ENCODE data around the gene OTUD4. TPM values are rescaled to one million over a fixed set of nuclear protein-coding genes. Genes with fewer than 3 reads are reported as not detected.
"Not testable (repeated sequence)": the region's sequence is repeated elsewhere in the genome, so short reads cannot be mapped to it uniquely, and the experiment has no call there.

OTUD4 gene
- total and polyA plus RNA-seq, 2 donors (not counting 1 experiment from before 2014, with no cell fraction given) = 9.7 to 51.0 TPM

GRCh38 chr4:145148980-145149379 lies 31.4 kb downstream of the OTUD4 start:
- no peak overlapping the region for H3K9ac ChIP-seq (ENCODE audit: low read length)
- TF ChIP-seq CTCF (IDR thresholded peaks at IDR 0.05) = no peak
- TF ChIP-seq EZH2 (IDR thresholded peaks at IDR 0.05; ENCODE audit: borderline replicate concordance, insufficient read depth, low read depth, low read length, poor library complexity, severe bottlenecking) = no peak
- 100% methylated on average over 1 of the region's 3 CpGs for WGBS (ENCODE audit: insufficient coverage)
- no peak overlapping the region for H3K27ac ChIP-seq (ENCODE audit: low read length in 2 of 2)
- H3K4me1 ChIP-seq (ENCODE audit: control insufficient read depth in 2 of 2, insufficient read depth in 2 of 2, low read length in 2 of 2) = no peaks in the 10 kb centered on the region
- H3K79me2 ChIP-seq (ENCODE audit: control insufficient read depth, insufficient read depth, low read length) = no peaks in the 10 kb centered on the region
- H3K27ac Mint-ChIP-seq = no peak overlapping the region
- DNase-seq (no peak), ATAC-seq (ENCODE audit: low read depth) (no peak)
- no peaks in the 10 kb centered on the region for H3K27me3 Mint-ChIP-seq
- POLR2A ChIA-PET = no interaction called here
- intact Hi-C loops (cut with micrococcal nuclease) = no loop called here
- CTCF ChIA-PET = no interaction called here
- H3K9me3 ChIP-seq (ENCODE audit: control extremely low read depth in 1 of 3, control insufficient read depth in 2 of 3, insufficient read depth in 1 of 3, low read length in 2 of 3) = no peaks in the 10 kb centered on the region
- H3K4me1 Mint-ChIP-seq = peaks cover 1% of the 10 kb centered on the region
- H3K36me3 ChIP-seq (replicated peaks in 1 of 2; ENCODE audit: control extremely low read depth in 1 of 2, control insufficient read depth in 1 of 2, extremely low read depth in 1 of 2, insufficient read depth in 2 of 2, low read length in 1 of 2) = peaks cover 20 to 76% of the 10 kb centered on the region in 2 experiments
- no peak overlapping the region for H3K4me2 ChIP-seq (replicated peaks; ENCODE audit: low read depth, low read length, poor library complexity, severe bottlenecking)
- H4K20me1 ChIP-seq (ENCODE audit: control insufficient read depth, insufficient read depth, low read length, poor library complexity, severe bottlenecking) = no peaks in the 10 kb centered on the region
- H3K4me3 Mint-ChIP-seq = no peak overlapping the region
- no peaks in the 10 kb centered on the region for H3K9me3 Mint-ChIP-seq (ENCODE audit: insufficient read depth)
- H3K4me3 ChIP-seq (ENCODE audit: control extremely low read depth in 1 of 5, extremely low read depth in 1 of 5, insufficient read depth in 1 of 5, low read depth in 2 of 5, low read length in 4 of 5) = no peak overlapping the region
- H2AFZ ChIP-seq (ENCODE audit: insufficient read depth, low read depth, low read length, poor library complexity, severe bottlenecking) = no peak overlapping the region
- no peaks in the 10 kb centered on the region for H3K27me3 ChIP-seq (replicated peaks in 1 of 4; ENCODE audit: control extremely low read depth in 1 of 4, control insufficient read depth in 3 of 4, insufficient read depth in 4 of 4, low read length in 3 of 4)

GRCh38 chr4:145136219-145136618 lies 44.2 kb downstream of the OTUD4 start:
- WGBS (ENCODE audit: insufficient coverage) = no CpG with 5 or more reads among the region's 1 CpG

More at GRCh38 chr4:145136219-145136618, 44.2 kb downstream of the OTUD4 start:
- H3K36me3 ChIP-seq (replicated peaks in 1 of 2; ENCODE audit: control extremely low read depth in 1 of 2, control insufficient read depth in 1 of 2, extremely low read depth in 1 of 2, insufficient read depth in 2 of 2, low read length in 1 of 2) = peaks cover 12 to 31% of the 10 kb centered on the region in 2 experiments
- H3K27ac Mint-ChIP-seq; POLR2A ChIA-PET; H3K9me3 Mint-ChIP-seq (ENCODE audit: insufficient read depth); ATAC-seq (ENCODE audit: low read depth); CTCF ChIA-PET; H3K27me3 ChIP-seq (replicated peaks in 1 of 4; ENCODE audit: control extremely low read depth in 1 of 4, control insufficient read depth in 3 of 4, insufficient read depth in 4 of 4, low read length in 3 of 4); H4K20me1 ChIP-seq (ENCODE audit: control insufficient read depth, insufficient read depth, low read length, poor library complexity, severe bottlenecking); H3K9me3 ChIP-seq (ENCODE audit: control extremely low read depth in 1 of 3, control insufficient read depth in 2 of 3, insufficient read depth in 1 of 3, low read length in 2 of 3); H2AFZ ChIP-seq (ENCODE audit: insufficient read depth, low read depth, low read length, poor library complexity, severe bottlenecking); DNase-seq; intact Hi-C loops (cut with micrococcal nuclease); H3K9ac ChIP-seq (ENCODE audit: low read length); H3K79me2 ChIP-seq (ENCODE audit: control insufficient read depth, insufficient read depth, low read length); H3K27ac ChIP-seq (ENCODE audit: low read length in 2 of 2); H3K4me2 ChIP-seq (replicated peaks; ENCODE audit: low read depth, low read length, poor library complexity, severe bottlenecking); H3K27me3 Mint-ChIP-seq: not testable (repeated sequence)
- peaks cover 29% of the 10 kb centered on the region for H3K4me1 Mint-ChIP-seq
- peaks cover 12% of the 10 kb centered on the region in 2 donors for H3K4me1 ChIP-seq (ENCODE audit: control insufficient read depth in 2 of 2, insufficient read depth in 2 of 2, low read length in 2 of 2)
- H3K4me3 Mint-ChIP-seq = peak overlapping the region; percentile 32
- peak overlapping the region in 1 of 5 experiments; percentile 15 for H3K4me3 ChIP-seq (ENCODE audit: control extremely low read depth in 1 of 5, extremely low read depth in 1 of 5, insufficient read depth in 1 of 5, low read depth in 2 of 5, low read length in 4 of 5)
